ENCODE results near the gene NEFH.

NEFH gene

GRCh38 chr22:29536411-29536810, 56.4 kb downstream of the NEFH start:
- H3K27ac ChIP-seq (ENCODE audit: low read depth, low read length, poor library complexity, severe bottlenecking) = no peak overlapping the region
- no peak overlapping the region for H2AFZ ChIP-seq (ENCODE audit: low read length)
- no peaks in the 10 kb centered on the region for H3K9me3 ChIP-seq (ENCODE audit: low read length)
- no peaks in the 10 kb centered on the region for H3K27me3 ChIP-seq (ENCODE audit: insufficient read depth, low read length)
- H4K20me1 ChIP-seq (ENCODE audit: insufficient read depth, low read length) = no peaks in the 10 kb centered on the region
- peaks cover 90% of the 10 kb centered on the region for H3K36me3 ChIP-seq (ENCODE audit: insufficient read depth, low read length)
- no peak overlapping the region for H3K4me2 ChIP-seq (ENCODE audit: low read length)
- no peaks in the 10 kb centered on the region for H3K79me2 ChIP-seq (ENCODE audit: insufficient read depth, low read length)
- H3K9ac ChIP-seq (ENCODE audit: low read length) = no peak overlapping the region
- H3K4me3 ChIP-seq (ENCODE audit: low read depth, low read length, poor library complexity, severe bottlenecking) = no peak overlapping the region
- H3F3A ChIP-seq (ENCODE audit: insufficient read depth, low read length) = no peaks in the 10 kb centered on the region
- TF ChIP-seq EZH2 (IDR thresholded peaks at IDR 0.05; ENCODE audit: borderline replicate concordance, low read length) (no peak), CTCF (IDR thresholded peaks at IDR 0.05; ENCODE audit: low read length) (no peak)
- no peaks in the 10 kb centered on the region for H3K4me1 ChIP-seq (ENCODE audit: insufficient read depth, low read length, severe bottlenecking)
- no peaks in the 10 kb centered on the region for H3K9me2 ChIP-seq (ENCODE audit: low read depth, low read length)

DNA sequence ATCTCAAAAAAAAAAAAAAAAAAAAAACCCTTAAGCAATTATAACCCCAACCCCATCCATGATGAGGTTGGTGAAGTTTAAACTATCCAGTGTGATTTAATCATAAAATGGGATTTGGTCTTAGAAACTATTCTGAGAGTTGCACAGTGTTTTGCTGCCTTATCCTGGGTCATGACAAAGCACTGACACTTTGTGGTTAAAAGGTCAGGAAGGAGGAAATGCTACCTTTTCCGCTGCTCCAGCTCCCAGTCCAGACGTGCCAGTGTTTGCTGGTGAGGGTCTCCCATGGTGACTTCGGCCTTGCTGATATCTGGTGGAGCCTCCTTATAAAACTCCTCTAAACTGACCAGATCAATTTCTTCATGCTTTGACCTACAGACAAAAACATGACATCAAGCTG, 59.1 kb downstream of the NEFH start:
- no peak overlapping the region for H2AFZ ChIP-seq (ENCODE audit: low read length)
- H3K4me3 ChIP-seq (ENCODE audit: low read depth, low read length, poor library complexity, severe bottlenecking) = no peak overlapping the region
- no peaks in the 10 kb centered on the region for H3K4me1 ChIP-seq (ENCODE audit: insufficient read depth, low read length, severe bottlenecking)
- H3K4me2 ChIP-seq (ENCODE audit: low read length) = no peak overlapping the region
- no peak overlapping the region for H3K9ac ChIP-seq (ENCODE audit: low read length)
- no peak for TF ChIP-seq EZH2 (IDR thresholded peaks at IDR 0.05; ENCODE audit: borderline replicate concordance, low read length)
- no peak for TF ChIP-seq CTCF (IDR thresholded peaks at IDR 0.05; ENCODE audit: low read length)
- peaks cover 86% of the 10 kb centered on the region for H3K36me3 ChIP-seq (ENCODE audit: insufficient read depth, low read length)
- no peaks in the 10 kb centered on the region for H3K9me3 ChIP-seq (ENCODE audit: low read length)
- no peaks in the 10 kb centered on the region for H3K9me2 ChIP-seq (ENCODE audit: low read depth, low read length)
- H4K20me1 ChIP-seq (ENCODE audit: insufficient read depth, low read length) = no peaks in the 10 kb centered on the region
- no peaks in the 10 kb centered on the region for H3F3A ChIP-seq (ENCODE audit: insufficient read depth, low read length)
- no peaks in the 10 kb centered on the region for H3K79me2 ChIP-seq (ENCODE audit: insufficient read depth, low read length)
- H3K27me3 ChIP-seq (ENCODE audit: insufficient read depth, low read length) = no peaks in the 10 kb centered on the region
- no peak overlapping the region for H3K27ac ChIP-seq (ENCODE audit: low read depth, low read length, poor library complexity, severe bottlenecking)

All from OCI-LY1 (cell line).